GM18907 (cell line): ENCODE measurements around the gene DHRS3.

Source experiments
- ATAC-seq: cut with Tn5 transposase; IDR thresholded peaks from one replicate; pipeline ENCODE4 v1.9.1; 2021; ENCODE audit warnings: mild to moderate bottlenecking, moderate library complexity; ENCODE audit not compliant: unreplicated experiment

DHRS3 gene

DNA sequence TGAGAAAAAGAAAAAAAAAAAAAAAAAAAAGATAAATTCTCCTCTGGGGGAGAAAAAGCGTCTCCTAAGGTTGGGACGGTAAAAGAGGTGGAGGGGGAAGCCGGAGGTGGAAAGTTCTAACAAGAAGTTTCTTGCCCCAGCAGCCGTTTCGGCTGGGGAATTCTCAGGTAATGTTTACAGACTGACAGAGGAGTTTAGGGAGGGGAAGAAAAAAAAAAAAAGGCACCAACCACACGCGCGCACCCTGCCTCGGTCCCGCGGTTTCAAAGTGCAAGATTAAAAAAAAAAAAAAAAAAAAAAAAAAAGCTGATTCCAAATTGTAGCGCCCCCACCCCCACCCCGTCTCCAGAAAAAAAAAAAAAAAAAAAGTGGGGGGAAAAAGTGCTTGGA lies 504 bp downstream of the DHRS3 start:
- ATAC-seq: no peak

DNA sequence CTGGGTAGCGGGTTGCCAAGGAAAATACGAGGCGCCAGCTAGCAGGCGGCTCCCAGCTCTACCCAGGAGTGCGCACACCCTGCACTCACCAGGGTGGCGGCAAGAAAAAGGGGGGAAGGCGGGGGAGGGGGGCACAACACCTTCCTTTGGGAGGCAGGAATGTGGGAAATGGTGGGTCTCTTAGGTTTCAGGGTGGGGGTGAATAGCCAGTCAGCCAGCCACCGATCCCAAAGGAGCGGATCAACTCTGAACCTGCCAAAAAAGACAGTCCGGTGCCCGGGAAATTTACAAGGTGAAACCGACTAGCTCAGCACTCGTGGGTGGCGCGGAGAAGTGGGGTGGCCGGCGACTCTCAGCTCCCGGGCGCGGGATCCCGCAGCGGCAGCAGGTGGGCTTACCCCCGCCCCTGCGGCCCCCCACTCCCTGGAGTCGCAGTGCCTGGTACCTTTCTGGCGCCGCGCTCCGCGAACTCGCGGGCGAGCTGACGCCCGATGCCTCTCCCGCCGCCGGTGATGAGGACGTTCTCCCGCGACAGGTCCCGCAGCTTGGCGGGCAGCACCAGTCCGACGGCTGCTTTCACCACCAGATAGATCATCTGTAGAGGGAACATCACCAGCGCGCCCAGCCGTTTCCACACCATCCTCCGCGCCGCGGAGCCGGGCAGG lies 1.2 kb downstream of the DHRS3 start:
- no peak for ATAC-seq

DNA sequence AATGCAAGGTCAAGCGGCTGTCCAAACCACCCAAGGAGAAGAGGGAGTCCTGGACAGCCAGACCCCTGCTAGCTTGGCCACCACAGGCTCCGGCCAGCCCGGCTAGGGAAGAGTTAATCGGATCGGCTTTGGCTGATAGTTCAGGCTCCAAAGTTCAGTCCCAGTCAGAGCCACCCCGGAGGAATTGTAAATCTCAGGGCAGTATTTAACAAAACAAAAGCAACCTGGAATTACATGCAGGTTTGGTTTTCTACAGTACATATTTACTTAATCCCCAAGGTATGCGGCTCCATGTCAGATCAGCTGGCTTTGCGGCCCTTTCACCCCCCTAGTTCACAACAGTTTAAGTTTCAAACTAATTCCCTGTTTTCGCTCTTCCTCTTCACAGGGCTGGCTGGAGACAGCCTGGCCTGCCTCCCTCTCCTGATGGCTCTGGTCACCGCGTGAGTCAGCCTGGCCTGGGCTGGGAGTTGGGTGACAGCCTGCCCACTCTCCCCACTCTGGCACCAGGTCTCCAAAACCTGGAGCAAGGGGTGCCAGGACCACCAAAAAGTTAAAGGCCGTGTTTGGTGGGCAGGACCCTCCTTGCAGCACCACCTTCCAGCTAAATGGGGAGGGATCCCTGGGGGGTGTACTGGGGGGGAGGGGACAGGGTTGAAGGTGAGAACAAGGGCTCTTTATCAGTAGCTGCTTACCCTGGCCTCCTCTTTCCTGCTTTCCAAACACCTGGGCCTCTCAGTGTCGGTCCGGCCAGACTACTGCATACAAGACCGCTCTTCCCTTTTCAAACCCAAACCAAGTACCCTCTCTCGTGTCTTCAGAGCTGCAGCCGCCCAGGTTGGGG lies 1.9 kb downstream of the DHRS3 start:
- ATAC-seq: no peak

DNA sequence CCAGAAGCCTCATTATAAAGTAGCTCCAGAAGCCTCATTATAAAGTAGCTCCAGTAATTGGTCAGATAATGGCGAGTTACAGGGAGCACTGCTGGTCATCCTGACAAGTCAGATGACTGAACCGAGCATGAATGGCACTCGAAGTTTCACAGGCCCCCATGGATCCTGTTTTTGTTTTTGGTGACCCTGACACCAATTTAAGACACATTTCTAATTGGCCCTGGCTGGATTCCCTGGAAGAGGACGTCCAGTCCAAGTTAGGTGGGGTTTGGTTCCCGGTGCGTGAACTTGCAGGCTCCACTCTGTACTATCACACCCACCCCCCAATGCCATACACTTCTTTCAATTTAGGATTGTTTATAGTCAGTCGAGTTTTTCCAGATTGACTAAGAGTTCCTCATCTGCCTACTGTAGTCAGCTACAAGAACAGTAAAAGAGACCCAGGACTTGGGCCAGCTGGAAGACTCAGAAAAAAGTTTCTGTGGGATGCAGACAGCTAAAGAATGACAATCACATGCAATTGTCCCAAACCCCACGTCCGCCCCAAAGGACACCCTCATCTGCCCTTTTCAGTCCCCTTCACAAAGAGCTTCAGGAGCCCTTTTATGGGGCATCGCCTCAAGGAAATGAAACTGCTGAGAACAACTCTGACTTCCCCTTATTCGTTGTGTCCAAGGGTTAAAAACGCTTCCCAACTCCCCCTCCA lies 2.7 kb downstream of the DHRS3 start:
- no peak for ATAC-seq

DNA sequence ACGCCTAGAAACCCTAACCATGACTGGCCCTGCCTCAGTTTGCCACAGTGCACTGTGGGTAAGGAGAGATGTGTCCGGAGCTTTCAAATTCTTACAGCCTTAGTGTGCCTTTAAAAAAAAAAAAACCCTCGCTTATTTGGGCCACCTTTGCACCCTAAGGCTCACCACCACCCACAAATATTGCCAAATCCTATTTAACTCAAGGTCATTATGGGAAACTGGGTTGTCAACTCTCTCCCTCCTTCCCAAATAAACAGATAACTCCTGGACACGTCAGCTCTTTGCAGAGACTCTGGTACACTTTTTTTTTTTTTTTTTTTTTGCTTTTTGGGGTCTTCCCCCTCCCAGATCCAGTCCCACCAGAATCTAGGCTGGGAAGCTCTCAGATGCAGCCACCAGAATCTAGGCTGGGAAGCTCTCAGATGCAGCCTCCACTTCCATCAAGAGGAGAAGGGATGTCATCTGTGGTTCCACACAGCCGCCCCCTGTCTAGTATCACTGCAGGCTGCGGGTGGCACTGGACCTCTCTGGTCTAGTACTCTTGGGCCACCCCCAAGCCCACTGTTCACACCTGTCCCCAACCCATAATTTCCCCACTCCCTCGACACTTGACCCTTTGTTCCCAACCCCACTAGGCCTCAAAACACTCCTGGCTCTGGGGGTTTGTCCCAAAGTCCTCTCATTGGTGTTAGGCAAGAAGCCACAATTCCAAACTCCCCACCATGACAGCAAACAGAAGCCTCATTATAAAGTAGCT lies 3.4 kb downstream of the DHRS3 start:
- no peak for ATAC-seq

DNA sequence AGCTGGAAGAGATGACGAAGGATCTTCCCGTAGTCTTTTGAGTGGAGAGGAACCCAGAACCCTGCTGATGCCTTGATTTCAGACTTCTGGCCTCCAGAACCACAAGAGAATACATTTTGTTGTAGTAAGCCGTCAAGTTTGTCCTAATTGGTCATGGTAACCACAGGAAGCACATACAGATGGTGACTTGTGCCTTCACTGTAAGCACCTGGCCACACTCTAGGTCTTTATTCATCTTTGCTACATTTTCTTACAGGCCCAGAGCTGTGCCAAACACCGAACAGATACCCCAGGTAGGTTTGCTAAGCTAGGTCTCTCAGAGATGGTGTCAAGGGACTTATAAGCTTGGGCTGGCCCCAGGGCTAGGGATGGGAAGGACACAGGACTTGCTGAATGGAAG lies 4.8 kb downstream of the DHRS3 start:
- ATAC-seq: no peak

DNA sequence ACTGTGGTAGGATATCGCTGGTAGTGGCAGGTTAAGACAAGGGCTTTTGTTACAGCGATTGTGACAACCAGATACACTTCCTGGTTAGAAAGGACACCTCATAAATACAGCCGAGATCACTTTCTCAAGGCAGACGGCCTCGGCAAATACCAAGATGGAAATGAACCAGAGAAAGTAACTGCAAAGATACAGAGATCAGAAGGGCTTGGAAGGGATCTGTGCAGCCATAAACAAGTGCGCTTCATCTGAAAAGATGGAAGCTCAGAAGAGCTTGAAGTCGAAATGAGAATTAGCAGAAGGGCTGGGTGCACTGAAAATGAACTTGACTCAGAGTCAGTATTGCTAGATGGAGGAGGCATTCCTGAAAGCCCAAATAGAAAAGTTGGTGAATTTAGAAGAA lies 7.1 kb downstream of the DHRS3 start:
- ATAC-seq: no peak

DNA sequence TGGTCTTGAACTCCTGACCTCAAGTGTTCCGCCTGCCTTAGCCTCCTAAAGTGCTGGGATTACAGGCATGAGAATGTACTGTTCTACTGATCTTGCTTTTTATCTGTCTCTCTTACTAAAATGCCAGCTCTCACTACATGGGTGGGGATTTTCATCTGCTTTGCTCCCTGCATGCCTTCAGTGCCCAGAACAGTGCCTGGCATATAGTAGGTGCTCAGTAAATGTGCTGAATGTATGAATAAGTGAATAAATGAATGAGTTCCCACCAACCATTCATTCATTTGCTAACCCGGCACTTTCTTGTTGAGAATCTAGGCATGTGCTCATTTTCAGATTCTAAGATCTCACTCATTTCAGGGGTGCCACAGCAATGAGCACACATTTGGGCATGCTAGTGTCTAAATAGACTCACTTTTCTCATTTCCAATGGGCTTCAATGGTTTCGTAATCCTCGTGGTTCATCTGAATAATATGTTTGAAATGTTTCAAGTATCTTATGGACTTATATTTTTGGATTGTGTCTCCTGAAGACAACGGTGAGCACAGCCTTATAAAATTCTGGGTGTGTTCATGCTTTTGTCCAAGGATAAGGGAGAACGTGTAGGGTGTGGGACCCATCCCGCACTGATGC lies 7.6 kb downstream of the DHRS3 start:
- no peak for ATAC-seq

DNA sequence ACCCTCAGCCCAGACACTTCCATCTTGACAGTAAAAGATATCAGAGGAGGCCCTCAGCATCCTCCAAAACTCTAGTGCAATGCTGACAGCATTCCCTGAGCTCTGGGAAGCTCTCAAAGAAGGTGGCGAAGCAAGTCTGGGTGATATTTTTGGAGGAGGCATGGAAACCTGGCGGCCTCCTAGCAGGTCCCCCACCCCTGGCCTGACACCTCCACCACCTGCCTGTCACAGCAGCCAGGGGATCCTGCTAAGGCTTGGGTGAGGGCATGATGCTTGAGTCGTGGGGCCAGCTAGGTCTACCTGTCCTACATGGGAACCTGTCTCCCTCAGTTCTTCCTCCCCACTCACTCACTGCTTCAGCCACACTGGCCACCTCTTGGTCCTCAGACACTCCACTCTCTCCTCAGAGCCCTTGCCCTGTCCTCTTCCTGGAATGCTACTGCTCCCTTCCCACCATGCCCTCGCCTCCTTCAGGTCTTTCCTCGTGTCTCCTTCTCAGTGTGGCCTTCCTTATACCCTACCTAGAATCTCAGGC lies 8.5 kb downstream of the DHRS3 start:
- no peak for ATAC-seq

DNA sequence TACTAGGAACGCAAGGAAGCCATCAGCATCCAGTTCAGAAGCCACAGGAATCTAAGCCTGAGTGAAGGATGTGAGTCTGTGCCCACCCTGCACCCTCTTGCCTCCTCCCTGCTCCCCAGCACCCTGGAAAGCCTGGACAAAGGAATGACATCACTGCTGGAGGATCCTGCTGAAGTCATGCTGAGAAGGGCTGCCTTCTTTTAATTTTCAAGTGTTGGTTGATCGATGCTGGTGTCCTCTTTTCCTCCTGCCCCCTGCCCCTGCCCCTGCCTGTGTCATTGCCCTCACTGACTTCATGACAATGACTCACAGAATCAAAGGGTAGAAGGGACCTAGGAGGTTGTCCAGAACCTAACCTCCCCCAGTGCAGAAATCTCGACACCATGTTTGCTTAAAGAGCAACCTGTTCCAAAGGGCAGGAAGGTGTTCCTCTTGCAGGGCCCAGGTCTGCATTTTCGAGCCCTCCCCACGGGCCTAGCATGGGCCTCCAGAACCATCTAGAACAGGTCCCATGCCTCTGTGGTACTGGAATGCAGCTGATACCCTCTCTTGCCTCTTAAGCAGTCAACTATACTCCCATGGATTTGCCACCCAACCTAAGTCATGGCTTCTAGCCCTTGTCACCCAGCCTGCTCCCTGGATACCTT lies 9.6 kb downstream of the DHRS3 start:
- no peak for ATAC-seq

DNA sequence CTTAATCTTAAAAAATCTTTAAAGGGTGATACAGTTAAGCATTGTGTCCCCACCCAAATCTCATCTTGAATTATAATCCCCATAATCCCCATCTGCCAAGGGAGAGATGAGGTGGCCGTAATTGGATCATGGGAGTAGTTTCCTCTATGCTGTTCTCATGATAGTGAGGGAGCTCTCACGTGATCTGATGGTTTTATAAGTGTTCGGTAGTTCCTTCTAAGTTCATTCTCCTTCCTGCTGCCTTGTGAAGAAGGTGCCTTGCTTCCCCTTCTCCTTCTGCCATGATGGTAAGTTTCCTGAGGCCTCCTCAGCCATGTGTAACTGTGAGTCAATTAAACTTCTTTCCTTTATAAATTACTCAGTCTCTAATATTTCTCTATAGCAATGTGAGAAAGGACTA lies 10.7 kb downstream of the DHRS3 start:
- no peak for ATAC-seq

DNA sequence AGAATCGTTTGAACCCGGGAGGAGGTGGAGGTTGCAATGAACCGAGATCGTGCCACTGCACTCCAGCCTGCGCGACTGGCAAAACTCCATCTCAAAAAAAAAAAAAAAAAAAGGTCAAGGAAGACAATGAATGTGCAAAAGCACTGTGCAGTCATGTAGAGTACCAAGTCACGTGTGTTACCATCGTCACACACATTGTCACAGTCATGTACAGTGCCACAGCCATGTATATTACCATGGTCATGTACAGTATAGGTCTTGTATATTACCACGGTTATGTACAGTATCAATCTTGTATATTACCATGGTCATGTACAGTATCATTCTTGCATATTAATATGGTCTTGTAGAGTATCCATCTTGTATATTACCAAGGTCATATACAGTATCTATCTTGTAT lies 13.0 kb downstream of the DHRS3 start:
- no peak for ATAC-seq

DNA sequence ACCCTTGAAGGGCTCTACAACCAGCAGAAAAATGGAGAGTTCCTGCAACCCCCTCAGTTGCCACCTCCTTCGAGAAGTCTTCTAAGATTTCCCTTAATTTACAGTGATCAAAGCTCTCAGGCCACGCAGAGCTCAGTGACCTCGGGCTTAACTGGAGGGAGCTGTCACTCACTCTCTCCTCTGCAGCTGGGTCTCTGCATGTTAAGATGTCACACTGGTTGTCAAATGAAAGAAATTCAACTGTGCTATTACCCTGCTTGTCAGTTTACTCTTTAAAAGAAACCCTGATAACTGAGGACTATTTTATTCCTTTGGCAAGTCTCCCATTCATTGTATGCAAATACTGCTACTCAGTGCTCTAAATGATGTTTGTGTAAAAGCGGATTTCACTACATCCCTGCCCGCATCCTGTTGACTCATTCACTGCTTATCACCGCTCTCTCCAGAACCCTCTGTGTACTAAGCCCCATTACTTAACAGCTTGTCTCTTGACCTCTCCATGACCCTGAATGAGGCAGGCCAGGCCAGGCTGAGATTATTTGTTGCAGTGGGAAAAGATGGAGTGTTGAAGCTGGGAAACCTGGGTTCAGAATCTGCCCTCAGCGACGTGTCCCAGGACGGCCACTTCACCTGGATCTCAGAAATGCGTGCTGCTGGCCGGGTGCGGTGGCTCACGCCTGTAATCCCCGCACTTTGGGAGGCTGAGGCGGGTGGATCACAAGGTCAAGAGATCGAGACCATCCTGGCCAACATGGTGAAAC lies 13.7 kb downstream of the DHRS3 start:
- peak; percentile 52 for ATAC-seq

DNA sequence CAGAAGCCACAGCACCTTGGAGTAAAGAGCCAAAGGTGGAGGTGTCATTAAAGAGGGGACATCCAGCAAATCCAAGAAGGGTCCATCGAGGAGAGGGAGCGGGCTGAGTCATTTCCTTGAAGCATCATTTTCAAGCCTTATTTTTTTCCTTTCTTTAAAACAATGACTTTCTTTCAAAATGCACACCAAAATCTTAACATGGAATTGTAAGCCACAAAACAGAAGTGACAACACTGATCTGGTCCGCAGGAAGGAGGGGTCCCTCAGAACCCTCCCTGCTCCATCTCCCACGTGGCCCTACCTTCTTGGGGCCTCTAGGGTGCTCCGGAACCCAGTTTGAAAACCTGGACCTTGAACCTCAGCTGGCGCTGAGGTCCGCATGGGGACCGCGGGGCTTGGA lies 14.8 kb downstream of the DHRS3 start:
- ATAC-seq: no peak

DNA sequence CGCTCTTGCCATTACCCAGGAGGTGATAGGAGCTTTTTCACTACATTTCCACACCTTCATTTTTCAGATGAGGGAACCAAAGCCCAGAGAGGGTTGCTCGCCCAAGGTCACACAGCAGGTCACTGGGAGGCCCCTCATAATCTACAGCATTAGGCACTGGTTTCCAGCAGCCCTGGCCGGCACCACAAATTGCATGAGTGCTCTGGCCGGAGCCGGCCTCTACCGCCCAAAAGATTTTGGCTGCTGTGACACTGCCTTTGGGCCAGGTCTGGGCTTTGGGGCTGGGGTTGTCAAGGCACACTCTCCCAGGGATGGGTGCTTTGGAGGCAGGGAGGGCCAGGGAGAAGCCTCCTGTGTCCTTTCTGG lies 15.4 kb downstream of the DHRS3 start:
- no peak for ATAC-seq

DNA sequence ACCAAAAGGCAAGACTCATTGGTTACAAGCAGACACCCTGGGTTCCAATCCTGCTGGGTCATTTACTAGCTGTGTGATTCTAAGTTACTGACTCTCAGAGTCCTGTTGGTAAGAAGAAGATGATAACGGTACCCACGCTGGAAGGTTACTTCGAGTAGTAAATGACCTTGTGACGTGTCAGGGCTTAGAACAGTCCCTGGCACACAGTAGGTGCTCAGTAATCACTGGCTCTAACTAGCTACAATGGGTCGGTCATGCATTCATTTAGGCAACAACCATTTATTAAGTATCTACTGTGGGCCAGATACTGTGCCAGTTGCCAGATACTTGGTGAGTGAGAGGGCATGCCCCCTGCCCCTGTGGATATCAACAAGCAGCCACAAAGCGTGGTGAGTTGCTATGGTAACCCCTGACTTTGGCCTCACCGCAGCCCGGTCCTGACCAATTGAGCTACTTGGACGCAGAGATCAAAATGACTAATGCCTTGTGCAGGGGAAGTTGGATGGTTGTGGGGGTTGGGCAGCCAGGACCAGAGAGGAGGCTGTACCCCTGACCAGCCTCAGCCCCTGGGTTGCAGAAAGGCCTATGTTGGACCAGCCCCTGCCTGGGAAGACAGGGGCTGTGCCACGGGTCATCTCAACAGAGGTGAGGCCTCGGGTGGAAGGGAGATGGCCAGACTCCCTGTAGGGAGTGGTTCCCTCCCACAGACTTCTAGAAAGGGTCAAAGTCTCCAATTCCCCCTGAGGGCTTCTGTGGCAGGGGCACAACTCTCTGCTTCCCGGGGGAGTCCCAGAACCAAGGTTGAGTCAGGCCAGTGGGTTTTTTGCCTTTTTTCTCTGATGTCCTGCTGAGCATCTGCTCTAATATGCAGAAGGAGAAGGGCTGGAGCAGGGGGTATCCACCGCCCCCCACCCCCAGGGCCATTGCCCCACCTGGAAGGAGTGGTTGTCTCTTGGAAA lies 16.0 kb downstream of the DHRS3 start:
- no peak for ATAC-seq

DNA sequence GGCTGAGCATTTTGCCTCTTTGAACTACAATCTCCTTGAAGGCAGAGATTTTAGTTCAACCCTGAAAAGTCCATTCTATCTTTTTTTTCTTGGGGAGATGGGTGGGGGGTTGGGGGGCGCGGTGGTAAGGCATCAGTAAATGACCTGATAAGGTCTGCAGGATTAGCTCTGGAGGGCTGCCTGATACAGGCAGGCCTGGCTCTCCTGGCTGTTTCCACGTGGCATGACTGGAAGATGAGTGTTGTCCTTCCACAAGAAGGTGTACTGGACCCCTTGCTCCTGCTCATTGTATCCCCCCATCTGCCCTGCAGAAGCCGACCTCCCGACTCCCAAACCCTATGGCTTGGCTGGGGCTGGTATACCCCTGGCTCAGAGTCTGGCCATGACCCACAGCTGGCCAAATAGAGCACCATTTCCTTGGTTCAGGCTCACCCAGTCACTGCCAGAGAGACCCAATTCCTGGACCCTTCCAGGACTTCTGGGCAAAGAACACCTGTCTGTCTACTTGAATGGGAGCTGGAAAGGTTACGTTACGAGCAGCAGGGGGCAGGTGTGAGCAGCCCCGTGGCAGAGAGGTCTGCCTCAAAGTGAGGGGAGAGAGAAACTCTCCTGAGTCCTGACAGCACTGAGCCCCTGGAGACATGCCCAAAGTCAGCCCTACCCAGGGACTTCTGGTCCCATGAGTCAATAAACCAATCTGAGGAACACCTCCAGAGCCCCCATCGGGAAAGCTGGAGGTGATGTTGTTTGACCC lies 17.0 kb downstream of the DHRS3 start:
- no peak for ATAC-seq

DNA sequence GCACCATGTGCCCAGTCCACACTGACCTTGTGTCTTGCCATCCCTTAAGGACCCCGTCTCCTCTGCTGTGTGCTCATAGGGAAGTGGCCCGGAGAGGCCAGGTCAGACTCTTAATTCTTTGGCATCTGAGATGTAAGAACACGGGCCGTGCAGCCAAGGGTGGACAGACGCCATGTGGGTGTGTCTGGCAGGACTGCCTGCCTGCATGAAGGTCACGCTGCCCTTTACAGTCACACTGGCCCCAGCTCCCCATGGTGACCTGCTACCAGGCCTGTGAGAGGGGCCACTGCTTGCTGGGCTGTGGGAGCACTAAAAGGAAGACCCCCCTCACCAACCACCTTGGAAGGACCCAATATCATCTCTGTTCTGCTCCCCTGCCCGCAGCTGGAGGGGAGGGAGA lies 17.7 kb downstream of the DHRS3 start:
- no peak for ATAC-seq
